GM18517 (cell line): Measurements from ENCODE around the gene ANGPT4.

Source experiments
- ATAC-seq: cut with Tn5 transposase; IDR thresholded peaks from one replicate; pipeline ENCODE4 v1.9.1; 2021; ENCODE audit warnings: mild to moderate bottlenecking, moderate library complexity; ENCODE audit not compliant: unreplicated experiment

Gene ANGPT4

GRCh38 chr20:942611-943010 is 26.5 kb upstream of the ANGPT4 start:
- ATAC-seq: no peak

GRCh38 chr20:940926-941325 is 24.8 kb upstream of the ANGPT4 start:
- ATAC-seq: no peak

- ATAC-seq: no peak
Measured at GRCh38 chr20:939606-940005, 23.5 kb upstream of the ANGPT4 start.

- no peak for ATAC-seq
Measured at GRCh38 chr20:934186-934840, 18.2 kb upstream of the ANGPT4 start.

- ATAC-seq: no peak
Measured at GRCh38 chr20:933029-933428, 16.9 kb upstream of the ANGPT4 start.

GRCh38 chr20:931401-931800 is 15.3 kb upstream of the ANGPT4 start:
- ATAC-seq: no peak

GRCh38 chr20:926670-927069 is 10.5 kb upstream of the ANGPT4 start:
- no peak for ATAC-seq

GRCh38 chr20:925516-925915 is 9.4 kb upstream of the ANGPT4 start:
- no peak for ATAC-seq

GRCh38 chr20:924639-925038 is 8.5 kb upstream of the ANGPT4 start:
- ATAC-seq: no peak

- no peak for ATAC-seq
Measured at GRCh38 chr20:922781-923180, 6.6 kb upstream of the ANGPT4 start.

- ATAC-seq: no peak
Measured at GRCh38 chr20:921068-921467, 4.9 kb upstream of the ANGPT4 start.

- ATAC-seq: no peak
Measured at GRCh38 chr20:920311-920710, 4.2 kb upstream of the ANGPT4 start.

GRCh38 chr20:919491-919916 is 3.4 kb upstream of the ANGPT4 start:
- ATAC-seq: no peak

GRCh38 chr20:917416-917815 is 1.3 kb upstream of the ANGPT4 start:
- no peak for ATAC-seq

GRCh38 chr20:916825-917224 is 691 bp upstream of the ANGPT4 start:
- no peak for ATAC-seq

- ATAC-seq: no peak
Measured at GRCh38 chr20:914727-915498, 1.2 kb downstream of the ANGPT4 start.

- no peak for ATAC-seq
Measured at GRCh38 chr20:913306-913849, 2.8 kb downstream of the ANGPT4 start.

GRCh38 chr20:911882-912600 is 4.1 kb downstream of the ANGPT4 start:
- no peak for ATAC-seq

- no peak for ATAC-seq
Measured at GRCh38 chr20:910870-911770, 5.0 kb downstream of the ANGPT4 start.

GRCh38 chr20:910132-910869 is 5.8 kb downstream of the ANGPT4 start:
- no peak for ATAC-seq
